ENCODE data around the gene LCE3D. TPM values are rescaled to one million over a fixed set of nuclear protein-coding genes. Genes with fewer than 3 reads are reported as not detected.

The LCE3D gene
- total RNA-seq, 1 experiment from 2014 or later, result not detected

GRCh38 chr1:152533327-152533938 lies 46.9 kb downstream of the LCE3D start:
- intact Hi-C loops (cut with micrococcal nuclease; ENCODE audit: unreplicated experiment), result loop anchor here (2.0 kb wide), 2 partner anchors 37 to 47 kb away; no protein-coding TSS in a partner anchor
- CTCF ChIA-PET, result interaction anchor here (1.2 kb wide), 1 partner anchor 36 kb away, joined by 7 read pairs; no protein-coding TSS in a partner anchor
- peak; percentile 90 for TF ChIP-seq CTCF (IDR thresholded peaks at IDR 0.05)
- TF ChIP-seq REST (IDR thresholded peaks at IDR 0.05; ENCODE audit: insufficient read depth in 1 of 2, low read depth in 2 of 2, low read length in 1 of 2), result no peak

More at GRCh38 chr1:152533327-152533938, 46.9 kb downstream of the LCE3D start:
- in situ Hi-C loops (cut with HindIII; ENCODE audit: low pct_unique_long_range_greater_than_20kb, low sequenced_read_pairs), result no loop called here
- Histone ChIP-seq H3K27ac (ENCODE audit: low read length) (no peak overlapping the region), H3K36me3 (ENCODE audit: control insufficient read depth, insufficient read depth, low read length) (no peaks in the 10 kb centered on the region), H3K27me3 (ENCODE audit: control insufficient read depth, insufficient read depth, low read length) (peaks cover 4% of the 10 kb centered on the region; the same call in 1 of the 2 replicates), H3K9me3 (ENCODE audit: control insufficient read depth, insufficient read depth, low read depth, low read length) (no peaks in the 10 kb centered on the region), H3K4me3 (ENCODE audit: low read depth in 2 of 2, low read length in 2 of 2) (no peak overlapping the region), H3K4me1 (ENCODE audit: control insufficient read depth, insufficient read depth, low read length) (no peaks in the 10 kb centered on the region)
- peak; percentile 75 for ATAC-seq
- peak; percentile 33 for DNase-seq (ENCODE audit: low read depth, low spot score)
- BruUV-seq (replicated peaks), result no TSS peak
- POLR2A ChIA-PET, result no interaction called here

Other genes with a start within 250 kb of the LCE3D start
- gene FLG2, start 220.5 kb downstream of the LCE3D start, total RNA-seq (2021; ENCODE audit: unreplicated experiment), result not detected
- gene CRNN, start 166.3 kb downstream of the LCE3D start, total RNA-seq (2021; ENCODE audit: unreplicated experiment), result not detected
- not detected for gene LCE5A, start 69.7 kb downstream of the LCE3D start, total RNA-seq (2021; ENCODE audit: unreplicated experiment)
- not detected for gene CRCT1, start 66.0 kb downstream of the LCE3D start, total RNA-seq (2021; ENCODE audit: unreplicated experiment)
- gene LCE3E, start 13.7 kb downstream of the LCE3D start, total RNA-seq (2021; ENCODE audit: unreplicated experiment), result not detected
- gene LCE3C, start 19.7 kb upstream of the LCE3D start, total RNA-seq (2021; ENCODE audit: unreplicated experiment), result not detected
- not detected for gene LCE3B, start 33.3 kb upstream of the LCE3D start, total RNA-seq (2021; ENCODE audit: unreplicated experiment)
- gene LCE3A, start 42.6 kb upstream of the LCE3D start, total RNA-seq (2021; ENCODE audit: unreplicated experiment), result not detected
- gene LCE2D, start 82.9 kb upstream of the LCE3D start, total RNA-seq (2021; ENCODE audit: unreplicated experiment), result not detected
- gene LCE2C, start 94.8 kb upstream of the LCE3D start, total RNA-seq (2021; ENCODE audit: unreplicated experiment), result not detected
- gene LCE2B, start 105.6 kb upstream of the LCE3D start, total RNA-seq (2021; ENCODE audit: unreplicated experiment), result not detected
- not detected for gene LCE2A, start 117.8 kb upstream of the LCE3D start, total RNA-seq (2021; ENCODE audit: unreplicated experiment)
- gene LCE4A, start 127.6 kb upstream of the LCE3D start, total RNA-seq (2021; ENCODE audit: unreplicated experiment), result not detected
- gene KPRP, start 177.5 kb upstream of the LCE3D start, total RNA-seq (2021; ENCODE audit: unreplicated experiment), result not detected
- not detected for gene LCE1F, start 194.6 kb upstream of the LCE3D start, total RNA-seq (2021; ENCODE audit: unreplicated experiment)
- not detected for gene LCE1E, start 205.7 kb upstream of the LCE3D start, total RNA-seq (2021; ENCODE audit: unreplicated experiment)
- not detected for gene LCE1D, start 216.2 kb upstream of the LCE3D start, total RNA-seq (2021; ENCODE audit: unreplicated experiment)
- not detected for gene LCE1C, start 226.1 kb upstream of the LCE3D start, total RNA-seq (2021; ENCODE audit: unreplicated experiment)
- gene LCE1B, start 231.5 kb upstream of the LCE3D start, total RNA-seq (2021; ENCODE audit: unreplicated experiment), result not detected
- gene LCE1A, start 247.0 kb upstream of the LCE3D start, total RNA-seq (2021; ENCODE audit: unreplicated experiment), result not detected

Data from Panc1 (cell line).